Stomach (tissue), 9 donors: Measurements from ENCODE around the gene MAPK1. TPM values are rescaled to one million over a fixed set of nuclear protein-coding genes. Genes with fewer than 3 reads are reported as not detected.

Source experiments
- DNase-seq, 2 donors: peaks; one replicate each; pipeline versions ENCODE4 v3.0.0 to v3.0.0-alpha.2; 2013 to 2019
- H3K27ac ChIP-seq, 5 donors: fragments of 200-600 bp in 4 of 5; sonication (generic) in 4 of 5; one replicate each; pipeline ENCODE4 v1.5.1; 2013 to 2019; ENCODE audit warnings: mild to moderate bottlenecking in 1 of 5, moderate library complexity in 1 of 5
- H3K27me3 ChIP-seq, 3 donors: fragments of 200-600 bp; sonication (generic); one replicate each; pipeline ENCODE4 v1.5.1; 2017 to 2019; ENCODE audit warnings: mixed run types in 1 of 3
- H3K36me3 ChIP-seq, 4 donors: fragments of 200-600 bp; sonication (generic); 1 replicate in 3 of 4; 2 replicates in 1 of 4; pipeline ENCODE4 v1.5.1; 2016 to 2019
- H3K4me1 ChIP-seq, 4 donors: fragments of 200-600 bp; sonication (generic); one replicate each; pipeline ENCODE4 v1.5.1; 2016 to 2019
- H3K4me3 ChIP-seq, 4 donors: fragments of 200-600 bp; sonication (generic) in 3 of 4; one replicate each; pipeline ENCODE4 v1.5.1; 2016 to 2019; ENCODE audit warnings: mild to moderate bottlenecking in 1 of 4
- H3K9me3 ChIP-seq, 4 donors: fragments of 200-600 bp; sonication (generic); one replicate each; pipeline ENCODE4 v1.5.1; 2016 to 2019
- CTCF ChIP-seq, 7 experiments: fragments of 450-650 bp in 4 of 7; fragments of 200-600 bp in 3 of 7; sonication (generic) in 3 of 7; IDR thresholded peaks; one replicate each; pipeline ENCODE4 v1.5.1; 2016 to 2019; ENCODE audit warnings: antibody characterized with exemption in 7 of 7, control low read depth in 2 of 7, mild to moderate bottlenecking in 1 of 7
- EP300 ChIP-seq: sonication (generic); formaldehyde crosslinking; IDR thresholded peaks from one replicate; pipeline ENCODE4 v1.6.1; 2017; ENCODE audit warnings: antibody characterized with exemption
- POLR2A ChIP-seq, 4 donors: fragments of 450-650 bp; IDR thresholded peaks; one replicate each; pipeline ENCODE4 v1.6.1; 2016; ENCODE audit warnings: antibody characterized with exemption in 4 of 4, control low read depth in 2 of 4, mild to moderate bottlenecking in 1 of 4, moderate library complexity in 1 of 4
- POLR2AphosphoS5 ChIP-seq, 3 donors: sonication (generic); formaldehyde crosslinking; IDR thresholded peaks; one replicate each; pipeline ENCODE4 v1.6.1; 2016; ENCODE audit warnings: antibody characterized with exemption in 3 of 3
- WGBS, 5 donors: extraction: QIAGEN DNeasy Blood & Tissue Kit in 3 of 5; methylation state at CpG; one replicate each; pipeline versions ENCODE4 v1.1.5 to v1.1.7; 2013 to 2018; 5-methylcytosine and 5-hydroxymethylcytosine counted together
- intact Hi-C: fragments of 100-400 bp; cut with DNase I; formaldehyde crosslinking; loops from one replicate; pipeline ENCODE4 v1.15.1; 2023; ENCODE audit warnings: low total_unique reads
- polyA plus RNA-seq, 3 donors: library from polyadenylated mRNA; stranded (reverse); fragments of 200-250 nt; gene quantifications; one replicate each; pipeline ENCODE4 v1.2.3, GENCODE V29; 2013
- total RNA-seq, 5 donors: library from RNA; depleted of rRNA; stranded (reverse); fragments of >200 nt; gene quantifications; one replicate each; pipeline versions ENCODE4 v1.1.0 to v1.2.3, GENCODE V29; 2014 to 2016
- donor health status: healthy with polysubstance abuse.
- donor health status: Bipolar disorder and iron deficiency.
- donor health status: healthy.

The MAPK1 gene
- total and polyA plus RNA-seq, 8 donors, result 10.4 to 81.6 (median 44.2) TPM

GRCh38 chr22:21741790-21742189 lies 125.7 kb downstream of the MAPK1 start:
- Histone ChIP-seq H3K36me3 (no peaks in the 10 kb centered on the region), H3K27me3 (no peaks in the 10 kb centered on the region), H3K27ac (no peak overlapping the region), H3K4me3 (no peak overlapping the region), H3K4me1 (no peaks in the 10 kb centered on the region), H3K9me3 (no peaks in the 10 kb centered on the region)
- intact Hi-C loops, result no loop called here
- TF ChIP-seq POLR2AphosphoS5 (IDR thresholded peaks at IDR 0.05) (no peak), EP300 (no peak), CTCF (IDR thresholded peaks at IDR 0.05) (no peak), POLR2A (IDR thresholded peaks at IDR 0.05) (no peak)
- no peak for DNase-seq
- 71 to 88% (median 87%) methylated on average over 6 of the region's 6 CpGs for WGBS, 5 donors

- Histone ChIP-seq H3K4me3 (no peak overlapping the region), H3K27me3 (no peaks in the 10 kb centered on the region), H3K9me3 (no peaks in the 10 kb centered on the region), H3K4me1 (peaks cover 4 to 6% (median 5%) of the 10 kb centered on the region in 4 donors), H3K27ac (no peak overlapping the region), H3K36me3 (no peaks in the 10 kb centered on the region)
- WGBS, 5 donors, result 85 to 89% (median 87%) methylated on average over 10 of the region's 10 CpGs
- no peak for DNase-seq
- intact Hi-C loops, result no loop called here
- TF ChIP-seq CTCF (IDR thresholded peaks at IDR 0.05) (no peak), EP300 (no peak), POLR2A (IDR thresholded peaks at IDR 0.05) (no peak), POLR2AphosphoS5 (IDR thresholded peaks at IDR 0.05) (no peak)
Observed at GRCh38 chr22:21741059-21741458, 126.4 kb downstream of the MAPK1 start.

- H3K27ac ChIP-seq, result no peak overlapping the region
- 85 to 94% (median 91%) methylated on average over 4 to 5 of the region's 5 CpGs for WGBS, 5 donors
- peaks cover 8 to 12% (median 9%) of the 10 kb centered on the region in 4 donors for H3K4me1 ChIP-seq
- H3K9me3 ChIP-seq, result no peaks in the 10 kb centered on the region
- DNase-seq, result no peak
- no peaks in the 10 kb centered on the region for H3K36me3 ChIP-seq
- TF ChIP-seq EP300, result no peak
- no peak for TF ChIP-seq CTCF (IDR thresholded peaks at IDR 0.05)
- no peak for TF ChIP-seq POLR2AphosphoS5 (IDR thresholded peaks at IDR 0.05)
- TF ChIP-seq POLR2A (IDR thresholded peaks at IDR 0.05), result no peak
- H3K27me3 ChIP-seq, result no peaks in the 10 kb centered on the region
- intact Hi-C loops, result no loop called here
- no peak overlapping the region for H3K4me3 ChIP-seq
Observed at GRCh38 chr22:21739828-21740377, 127.5 kb downstream of the MAPK1 start.

GRCh38 chr22:21738966-21739365 lies 128.5 kb downstream of the MAPK1 start:
- H3K4me3 ChIP-seq, result no peak overlapping the region
- no peak overlapping the region for H3K27ac ChIP-seq
- H3K27me3 ChIP-seq, result no peaks in the 10 kb centered on the region
- no peaks in the 10 kb centered on the region for H3K36me3 ChIP-seq
- peaks cover 16 to 20% (median 18%) of the 10 kb centered on the region in 4 donors for H3K4me1 ChIP-seq
- intact Hi-C loops, result no loop called here
- H3K9me3 ChIP-seq, result no peaks in the 10 kb centered on the region
- WGBS, 5 donors, result 57 to 69% (median 62%) methylated on average over 7 of the region's 7 CpGs
- no peak for TF ChIP-seq CTCF (IDR thresholded peaks at IDR 0.05)
- no peak for DNase-seq
